H9 (cell line): Measurements from ENCODE around the gene GEMIN4. TPM values are rescaled to one million over a fixed set of nuclear protein-coding genes. Genes with fewer than 3 reads are reported as not detected.

Source experiments
- DNase-seq: peaks from one replicate; pipeline ENCODE4 v3.0.0-alpha.2; 2017
- H2AFZ ChIP-seq: one replicate; pipeline ENCODE4 v1.6.1; 2013; ENCODE audit warnings: mild to moderate bottlenecking, low read length, control low read depth, moderate library complexity
- H2AK5ac ChIP-seq: 2 replicates; pipeline ENCODE4 v1.6.1; 2013; ENCODE audit warnings: low read length, control low read depth, mixed read lengths; ENCODE audit not compliant: insufficient read length
- H2BK120ac ChIP-seq: one replicate; pipeline ENCODE4 v1.6.1; 2013; ENCODE audit warnings: low read depth, mild to moderate bottlenecking, low read length, control low read depth, inconsistent platforms; ENCODE audit not compliant: poor library complexity, severe bottlenecking
- H2BK12ac ChIP-seq: 2 replicates; pipeline ENCODE4 v1.6.1; 2013; ENCODE audit warnings: low read length, control low read depth, mixed read lengths, low read depth; ENCODE audit not compliant: insufficient read length
- H2BK15ac ChIP-seq: 2 replicates; pipeline ENCODE4 v1.6.1; 2013; ENCODE audit warnings: low read depth, low read length, control low read depth
- H2BK20ac ChIP-seq: one replicate; pipeline ENCODE4 v1.6.1; 2013; ENCODE audit warnings: low read depth, mild to moderate bottlenecking, low read length, control low read depth, inconsistent platforms; ENCODE audit not compliant: poor library complexity, severe bottlenecking
- H2BK5ac ChIP-seq: 2 replicates; pipeline ENCODE4 v1.6.1; 2013; ENCODE audit warnings: low read length, control low read depth, mixed read lengths; ENCODE audit not compliant: insufficient read length
- H3K14ac ChIP-seq: 2 replicates; pipeline ENCODE4 v1.6.1; 2013; ENCODE audit warnings: low read length, control low read depth; ENCODE audit not compliant: insufficient read depth
- H3K18ac ChIP-seq: 2 replicates; pipeline ENCODE4 v1.6.1; 2013; ENCODE audit warnings: low read depth, mild to moderate bottlenecking, mixed read lengths, low read length, control low read depth; ENCODE audit not compliant: insufficient read length
- H3K23ac ChIP-seq: 2 replicates; pipeline ENCODE4 v1.6.1; 2013; ENCODE audit warnings: low read length, control low read depth, mixed read lengths, low read depth; ENCODE audit not compliant: insufficient read length
- H3K23me2 ChIP-seq: 2 replicates; pipeline ENCODE4 v1.6.1; 2013; ENCODE audit warnings: low read depth, mild to moderate bottlenecking, mixed read lengths, low read length, control low read depth; ENCODE audit not compliant: insufficient read length, poor library complexity, severe bottlenecking
- H3K27ac ChIP-seq: 2 replicates; pipeline ENCODE4 v1.5.1; 2013; ENCODE audit warnings: low read length, control low read depth, mixed read lengths, low read depth; ENCODE audit not compliant: insufficient read length
- H3K27me3 ChIP-seq: 2 replicates; pipeline ENCODE4 v1.6.1; 2013; ENCODE audit warnings: low read length, control low read depth, inconsistent platforms; ENCODE audit not compliant: insufficient read depth
- H3K4ac ChIP-seq: 2 replicates; pipeline ENCODE4 v1.6.1; 2013; ENCODE audit warnings: low read depth, mild to moderate bottlenecking, control low read depth, inconsistent platforms, low read length, moderate library complexity
- H3K4me1 ChIP-seq: 2 replicates; pipeline ENCODE4 v1.6.1; 2013; ENCODE audit warnings: low read length, control low read depth, inconsistent platforms; ENCODE audit not compliant: insufficient read depth
- H3K4me2 ChIP-seq: 2 replicates; pipeline ENCODE4 v1.6.1; 2013; ENCODE audit warnings: low read length, control low read depth, mixed read lengths; ENCODE audit not compliant: insufficient read length, insufficient read depth
- H3K56ac ChIP-seq: 2 replicates; pipeline ENCODE4 v1.6.1; 2013; ENCODE audit warnings: low read depth, mild to moderate bottlenecking, mixed read lengths, low read length, control low read depth; ENCODE audit not compliant: insufficient read length
- H3K79me1 ChIP-seq: 2 replicates; pipeline ENCODE4 v1.6.1; 2013; ENCODE audit warnings: low read depth, mild to moderate bottlenecking, moderate library complexity, low read length, control low read depth, inconsistent platforms; ENCODE audit not compliant: insufficient read depth, poor library complexity, severe bottlenecking
- H3K79me2 ChIP-seq: 2 replicates; pipeline ENCODE4 v1.6.1; 2013; ENCODE audit warnings: low read length, control low read depth, inconsistent platforms; ENCODE audit not compliant: insufficient read depth
- H3K9ac ChIP-seq: 2 replicates; pipeline ENCODE4 v1.6.1; 2013; ENCODE audit warnings: low read length, control low read depth, mixed read lengths; ENCODE audit not compliant: insufficient read length; ENCODE audit errors: extremely low read depth
- H3K9me3 ChIP-seq: one replicate; pipeline ENCODE4 v1.6.1; 2013; ENCODE audit warnings: low read depth, low read length, inconsistent platforms; ENCODE audit not compliant: control insufficient read depth
- H3T11ph ChIP-seq: one replicate; pipeline ENCODE4 v1.6.1; 2013; ENCODE audit warnings: mild to moderate bottlenecking, low read length, control low read depth, inconsistent platforms
- H4K20me1 ChIP-seq: one replicate; pipeline ENCODE4 v1.6.1; 2013; ENCODE audit not compliant: control insufficient read depth, insufficient read length, insufficient read depth
- H4K5ac ChIP-seq: 2 replicates; pipeline ENCODE4 v1.6.1; 2013; ENCODE audit warnings: low read depth, mild to moderate bottlenecking, mixed read lengths, low read length, control low read depth; ENCODE audit not compliant: insufficient read length
- H4K8ac ChIP-seq: replicated peaks from 2 replicates; pipeline ENCODE4 v1.6.1; 2013; ENCODE audit warnings: low read length, control low read depth, mixed read lengths, low read depth; ENCODE audit not compliant: insufficient read length
- H4K91ac ChIP-seq: 2 replicates; pipeline ENCODE4 v1.6.1; 2013; ENCODE audit warnings: low read depth, mild to moderate bottlenecking, moderate library complexity, mixed read lengths, low read length, control low read depth; ENCODE audit not compliant: insufficient read length
- H3K27ac Mint-ChIP-seq, 3 experiments: 2 replicates in 2 of 3; 3 replicates in 1 of 3; pipeline ENCODE4 v1.8.0; 2020 to 2021; ENCODE audit warnings: mixed read lengths in 3 of 3, mild to moderate bottlenecking in 1 of 3, moderate library complexity in 1 of 3
- H3K27me3 Mint-ChIP-seq: 2 replicates; pipeline ENCODE4 v1.8.0; 2021; ENCODE audit warnings: low read depth, mild to moderate bottlenecking, moderate library complexity, mixed read lengths
- H3K36me3 Mint-ChIP-seq, 3 experiments: 2 replicates in 2 of 3; 3 replicates in 1 of 3; pipeline ENCODE4 v1.8.0; 2020 to 2021; ENCODE audit warnings: low read depth in 3 of 3, mixed read lengths in 3 of 3; ENCODE audit not compliant: insufficient read depth in 1 of 3
- H3K4me1 Mint-ChIP-seq, 2 experiments: 2 replicates each; pipeline ENCODE4 v1.8.0; 2020; ENCODE audit warnings: mixed read lengths in 2 of 2
- H3K4me3 Mint-ChIP-seq, 2 experiments: 2 replicates in 1 of 2; 3 replicates in 1 of 2; pipeline ENCODE4 v1.8.0; 2020 to 2021; ENCODE audit warnings: mild to moderate bottlenecking in 2 of 2, mixed read lengths in 2 of 2, moderate library complexity in 1 of 2
- H3K9me3 Mint-ChIP-seq, 2 experiments: 2 replicates in 1 of 2; 3 replicates in 1 of 2; pipeline ENCODE4 v1.8.0; 2020; ENCODE audit warnings: mild to moderate bottlenecking in 2 of 2, mixed read lengths in 2 of 2, moderate library complexity in 1 of 2
- WGBS: extraction: QIAGEN DNeasy Blood & Tissue Kit; methylation state at CpG from one replicate; pipeline ENCODE4 v1.1.7; 2013; ENCODE audit warnings: missing lambda C conversion rate, low lambda C conversion rate, mixed read lengths; ENCODE audit not compliant: insufficient read length; ENCODE audit errors: extremely low coverage; 5-methylcytosine and 5-hydroxymethylcytosine counted together
- total RNA-seq: library from RNA; stranded (reverse); gene quantifications from 2 replicates; pipeline ENCODE4 v1.2.1, GENCODE V29; 2021
- TF ChIP-seq, protein P1 (sequence below): fragments of 200-600 bp; sonication (generic); conservative IDR thresholded peaks from 3 replicates; pipeline ENCODE4 v1.8.0; 2021; ENCODE audit warnings: antibody characterized with exemption, mild to moderate bottlenecking

Gene GEMIN4
- total RNA-seq, 1 experiment from 2014 or later, result 56.8 TPM

DNA sequence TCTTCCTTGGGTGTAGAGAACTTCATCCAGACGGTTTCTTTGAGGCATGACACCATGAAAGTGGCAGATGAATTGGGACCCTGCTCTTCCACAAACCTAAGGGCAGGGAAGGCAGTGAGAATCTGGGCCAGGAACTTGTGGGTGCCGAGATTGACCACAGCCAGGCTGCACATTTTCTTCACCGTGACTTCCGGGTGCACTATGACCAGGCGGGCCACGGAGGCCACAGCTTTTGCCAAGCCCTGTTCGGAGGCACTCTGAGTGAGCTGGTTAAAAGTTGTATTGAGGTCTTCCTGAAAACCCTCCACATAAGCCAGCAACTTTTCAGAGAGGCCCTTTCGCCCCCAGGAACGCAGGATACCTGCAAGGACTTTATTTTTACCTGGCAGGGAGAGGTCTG, 5.9 kb downstream of the GEMIN4 start:
- Histone ChIP-seq H4K20me1 (peaks cover 5% of the 10 kb centered on the region), H3K79me2 (peaks cover 9% of the 10 kb centered on the region; the same call in 1 of the 2 replicates), H3K4ac (no peak overlapping the region), H2BK5ac (no peak overlapping the region), H3K56ac (no peak overlapping the region), H3K23me2 (peaks cover under 1% of the 10 kb centered on the region), H2BK120ac (no peak overlapping the region), H4K5ac (no peak overlapping the region), H3K9me3 (no peaks in the 10 kb centered on the region), H3K14ac (no peak overlapping the region), H3K79me1 (peaks cover 3% of the 10 kb centered on the region), H3K4me2 (no peak overlapping the region), H3K27ac (no peak overlapping the region), H3K23ac (no peak overlapping the region), H2BK20ac (no peak overlapping the region), H3K18ac (no peak overlapping the region), H4K91ac (no peak overlapping the region), H2AK5ac (no peak overlapping the region), H3K27me3 (no peaks in the 10 kb centered on the region), H3T11ph (no peak overlapping the region), H4K8ac (no peak overlapping the region), H2AFZ (no peak overlapping the region), H2BK12ac (no peak overlapping the region), H2BK15ac (no peak overlapping the region), H3K4me1 (no peaks in the 10 kb centered on the region), H3K9ac (no peak overlapping the region)
- TF ChIP-seq, protein P1, sequence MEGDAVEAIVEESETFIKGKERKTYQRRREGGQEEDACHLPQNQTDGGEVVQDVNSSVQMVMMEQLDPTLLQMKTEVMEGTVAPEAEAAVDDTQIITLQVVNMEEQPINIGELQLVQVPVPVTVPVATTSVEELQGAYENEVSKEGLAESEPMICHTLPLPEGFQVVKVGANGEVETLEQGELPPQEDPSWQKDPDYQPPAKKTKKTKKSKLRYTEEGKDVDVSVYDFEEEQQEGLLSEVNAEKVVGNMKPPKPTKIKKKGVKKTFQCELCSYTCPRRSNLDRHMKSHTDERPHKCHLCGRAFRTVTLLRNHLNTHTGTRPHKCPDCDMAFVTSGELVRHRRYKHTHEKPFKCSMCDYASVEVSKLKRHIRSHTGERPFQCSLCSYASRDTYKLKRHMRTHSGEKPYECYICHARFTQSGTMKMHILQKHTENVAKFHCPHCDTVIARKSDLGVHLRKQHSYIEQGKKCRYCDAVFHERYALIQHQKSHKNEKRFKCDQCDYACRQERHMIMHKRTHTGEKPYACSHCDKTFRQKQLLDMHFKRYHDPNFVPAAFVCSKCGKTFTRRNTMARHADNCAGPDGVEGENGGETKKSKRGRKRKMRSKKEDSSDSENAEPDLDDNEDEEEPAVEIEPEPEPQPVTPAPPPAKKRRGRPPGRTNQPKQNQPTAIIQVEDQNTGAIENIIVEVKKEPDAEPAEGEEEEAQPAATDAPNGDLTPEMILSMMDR, result no peak
- Mint-ChIP-seq H3K4me1 (peaks cover 8 to 10% of the 10 kb centered on the region in 2 experiments), H3K27me3 (no peaks in the 10 kb centered on the region), H3K27ac (no peak overlapping the region; a peak in 1 of 7 replicates), H3K36me3 (peaks cover 68 to 96% (median 89%) of the 10 kb centered on the region in 3 experiments), H3K9me3 (peaks cover 15 to 23% of the 10 kb centered on the region in 2 experiments), H3K4me3 (no peak overlapping the region)
- WGBS, result no CpG with 5 or more reads among the region's 9 CpGs
- no peak for DNase-seq
